ENCODE results near the gene TKTL1. TPM values are rescaled to one million over a fixed set of nuclear protein-coding genes. Genes with fewer than 3 reads are reported as not detected.

Gene TKTL1
- total RNA-seq, 1 donor from 2014 or later: 0.18 TPM

DNA sequence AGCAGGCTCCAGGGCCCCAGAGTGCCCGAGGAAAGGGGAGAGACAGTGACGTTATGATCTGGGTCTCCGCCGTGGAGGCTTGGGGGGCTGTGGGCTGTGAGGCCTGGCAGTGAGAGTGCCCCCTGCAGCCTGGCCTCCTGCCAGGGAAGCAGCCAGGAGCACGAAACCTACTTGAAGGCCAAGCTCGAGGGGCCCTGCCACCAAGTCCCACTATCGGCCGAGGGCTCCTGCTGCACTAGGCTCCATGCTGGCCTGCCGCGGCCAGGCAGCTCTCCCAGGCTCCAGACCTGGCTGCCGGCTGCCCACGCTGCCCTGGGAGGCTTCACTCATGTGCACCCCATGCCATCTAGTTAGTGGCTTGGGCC, 60.2 kb downstream of the TKTL1 start:
- intact Hi-C loops (cut with DNase I): no loop called here
- no peak for DNase-seq (ENCODE audit: low spot score)
- no peak for ATAC-seq

DNA sequence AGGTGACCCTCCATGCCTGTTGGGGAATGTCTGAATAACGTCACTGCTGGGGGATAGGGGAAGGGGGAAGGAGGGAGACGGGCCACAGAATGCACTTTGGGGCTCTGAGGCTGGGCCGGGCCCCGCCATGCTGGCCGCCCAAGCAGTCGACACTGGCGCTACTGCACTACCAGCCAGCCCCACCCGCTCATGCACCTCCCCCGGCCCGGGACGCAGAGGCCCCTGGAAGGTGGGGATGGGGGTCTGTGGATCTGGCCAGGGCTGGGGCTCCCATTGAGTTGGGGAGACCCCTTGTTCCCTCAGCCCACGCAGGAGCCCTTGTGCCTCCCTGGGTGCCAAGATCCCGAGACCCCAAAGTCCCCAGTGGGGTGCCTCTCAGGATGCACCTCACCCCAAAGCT, 61.0 kb downstream of the TKTL1 start:
- ATAC-seq (no peak), DNase-seq (ENCODE audit: low spot score) (no peak)
- intact Hi-C loops (cut with DNase I): no loop called here

DNA sequence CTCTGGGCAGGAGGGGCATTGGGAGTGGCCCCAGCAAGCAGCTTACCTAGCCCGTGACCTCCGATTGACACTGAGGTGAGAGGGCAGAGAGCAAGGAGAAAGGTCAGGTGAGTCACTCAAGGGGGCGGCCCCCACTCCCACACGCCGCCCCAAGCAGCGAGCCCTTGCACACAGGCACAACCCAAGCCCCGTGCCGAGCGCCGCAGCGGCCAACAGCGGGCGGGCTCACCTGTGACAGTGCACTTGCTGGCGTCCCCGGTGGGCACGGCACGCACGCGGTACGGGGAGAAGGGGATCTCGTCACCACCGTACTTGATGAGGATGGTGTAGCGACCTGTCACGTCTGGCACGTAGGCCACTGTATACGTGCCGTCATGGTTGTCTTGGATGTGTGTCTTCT, 61.6 kb downstream of the TKTL1 start:
- DNase-seq (ENCODE audit: low spot score) (no peak), ATAC-seq (no peak)
- intact Hi-C loops (cut with DNase I): no loop called here

DNA sequence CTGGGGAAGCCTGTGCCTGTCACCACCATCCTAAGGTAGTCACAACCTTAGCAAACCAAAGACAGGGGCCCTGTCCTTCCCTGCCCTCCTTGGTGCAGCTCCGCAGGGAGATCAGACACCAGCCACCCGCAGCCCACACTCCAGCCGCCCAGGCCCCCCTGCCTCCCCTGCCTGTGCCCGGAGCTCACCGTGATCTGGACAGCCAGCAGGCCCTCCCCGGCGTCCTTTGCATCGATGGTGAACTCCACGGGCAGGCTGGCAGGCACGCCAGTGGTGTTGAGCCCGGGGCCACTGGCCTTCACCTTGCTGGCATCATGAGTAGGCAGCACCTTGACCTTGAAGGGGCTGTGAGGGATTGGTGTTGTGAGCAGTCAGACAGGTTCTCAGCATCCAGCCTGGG, 62.4 kb downstream of the TKTL1 start:
- DNase-seq (ENCODE audit: low spot score): no peak
- intact Hi-C loops (cut with DNase I): no loop called here
- ATAC-seq: no peak

DNA sequence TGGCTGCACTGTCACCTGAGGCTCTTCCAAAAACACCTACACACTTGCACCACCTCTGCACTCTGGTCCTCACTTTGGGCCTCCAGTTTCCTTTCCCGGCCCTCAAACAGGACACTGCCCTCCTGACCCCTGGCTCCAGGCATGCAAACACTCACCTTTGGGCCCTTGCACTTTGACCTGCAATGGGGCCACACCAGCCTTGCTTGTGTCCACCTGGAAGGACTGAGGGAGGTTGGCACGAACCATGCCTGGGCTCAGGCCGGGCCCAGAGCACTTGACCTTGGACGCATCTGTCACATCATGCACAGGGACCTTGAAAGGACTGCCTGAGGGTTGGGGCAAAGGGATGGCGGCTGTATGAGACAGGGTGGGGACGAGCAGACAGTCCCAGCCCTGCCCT, 63.2 kb downstream of the TKTL1 start:
- DNase-seq (ENCODE audit: low spot score): no peak
- intact Hi-C loops (cut with DNase I): no loop called here
- no peak for ATAC-seq

DNA sequence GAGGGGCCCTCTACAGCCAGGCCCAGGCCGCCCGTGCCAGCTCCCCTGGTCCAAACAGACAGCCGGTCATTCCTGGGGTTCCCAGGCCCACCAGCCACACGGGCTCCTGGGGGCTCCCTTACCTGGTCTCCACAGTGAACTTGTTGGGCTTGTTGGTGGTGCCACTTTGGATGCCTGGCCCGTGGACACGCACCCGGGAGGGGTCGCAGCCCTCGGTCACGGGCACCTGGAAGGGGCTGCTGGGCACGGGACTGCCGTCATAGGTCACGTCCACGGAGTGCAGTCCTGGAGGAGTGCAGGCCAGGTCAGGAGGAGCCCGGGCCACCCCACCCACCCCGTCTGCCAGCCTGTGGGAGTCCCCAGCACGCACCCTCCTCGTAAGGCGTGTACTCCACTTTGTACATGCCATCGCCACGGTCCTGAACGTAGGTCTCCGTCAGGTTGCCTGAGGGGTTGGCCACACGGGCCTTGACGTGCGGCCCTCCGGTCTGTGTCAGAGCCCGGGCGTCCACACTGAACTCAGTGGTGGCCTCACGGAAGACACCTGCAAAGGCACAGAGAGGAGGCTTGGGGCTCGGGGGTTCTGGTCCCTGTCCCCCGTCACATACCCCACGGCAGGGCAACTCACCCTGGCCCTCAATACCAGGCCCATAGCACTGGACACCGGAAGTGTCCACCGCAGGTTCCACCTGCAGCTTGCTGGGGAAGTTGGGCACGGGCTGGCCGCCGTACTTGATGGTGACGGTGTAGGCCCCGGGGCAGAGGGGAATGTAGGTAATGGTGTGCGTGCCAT, 64.0 kb downstream of the TKTL1 start:
- no peak for ATAC-seq
- intact Hi-C loops (cut with DNase I): no loop called here
- no peak for DNase-seq (ENCODE audit: low spot score)

DNA sequence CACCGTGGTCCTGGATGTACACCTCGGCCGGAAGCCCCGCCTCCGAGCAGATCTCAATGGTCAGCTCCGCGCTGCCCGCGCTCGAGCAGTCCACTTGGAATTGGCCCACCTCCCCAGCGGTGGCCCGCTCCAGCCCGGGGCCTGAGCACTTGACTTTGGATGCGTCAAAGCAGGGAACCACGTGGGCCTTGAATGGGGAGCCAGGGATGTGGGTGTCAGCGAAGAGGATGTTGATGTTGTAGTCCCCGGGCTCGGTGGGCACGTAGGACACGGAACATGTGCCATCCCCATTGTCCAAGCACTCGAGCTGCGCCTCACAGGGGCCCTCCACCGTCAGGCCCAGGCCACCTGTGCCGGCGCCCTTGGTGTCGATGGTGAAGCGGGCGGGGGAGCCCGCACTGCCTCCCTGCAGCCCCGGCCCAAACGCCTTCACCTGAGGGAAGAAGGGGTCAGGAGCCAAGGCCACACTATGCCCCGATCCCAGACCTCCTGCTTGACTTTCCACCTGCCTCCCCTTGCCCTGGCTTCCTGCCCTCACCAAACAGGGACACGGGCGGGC, 64.6 kb downstream of the TKTL1 start:
- intact Hi-C loops (cut with DNase I): no loop called here
- ATAC-seq (no peak), DNase-seq (ENCODE audit: low spot score) (no peak)

DNA sequence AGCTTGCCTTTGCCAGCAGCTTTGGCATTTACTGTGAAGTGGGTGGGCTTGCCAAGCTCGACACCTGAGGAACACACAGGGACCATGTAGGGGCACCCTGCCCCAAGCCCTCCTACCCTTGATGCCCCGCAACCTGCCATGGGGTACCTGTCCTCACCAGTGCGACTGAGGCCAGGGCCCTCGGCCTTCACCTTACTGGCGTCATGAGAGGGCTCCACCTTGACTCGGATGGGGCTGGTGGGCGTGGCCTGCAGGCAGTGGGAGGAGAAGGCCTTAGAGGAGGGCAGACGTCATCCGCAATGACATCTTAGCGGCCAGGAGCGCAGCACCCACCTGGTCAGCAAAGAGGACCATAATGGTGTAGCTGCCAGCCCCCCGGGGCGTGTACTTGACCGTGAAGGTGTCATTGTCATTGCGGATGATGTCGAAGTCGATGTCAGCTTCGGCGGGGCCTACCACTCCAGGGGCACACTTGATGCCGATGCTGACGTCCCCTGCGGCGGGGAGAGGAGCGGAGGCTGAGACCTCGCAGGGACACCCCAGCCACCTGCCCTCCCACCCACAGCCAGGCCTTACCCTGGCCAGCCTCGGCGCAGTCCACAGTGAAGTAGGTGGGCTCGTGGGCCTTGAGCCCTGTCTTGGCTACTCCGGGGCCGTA, 66.6 kb downstream of the TKTL1 start:
- intact Hi-C loops (cut with DNase I): no loop called here
- ATAC-seq (no peak), DNase-seq (ENCODE audit: low spot score) (no peak)

DNA sequence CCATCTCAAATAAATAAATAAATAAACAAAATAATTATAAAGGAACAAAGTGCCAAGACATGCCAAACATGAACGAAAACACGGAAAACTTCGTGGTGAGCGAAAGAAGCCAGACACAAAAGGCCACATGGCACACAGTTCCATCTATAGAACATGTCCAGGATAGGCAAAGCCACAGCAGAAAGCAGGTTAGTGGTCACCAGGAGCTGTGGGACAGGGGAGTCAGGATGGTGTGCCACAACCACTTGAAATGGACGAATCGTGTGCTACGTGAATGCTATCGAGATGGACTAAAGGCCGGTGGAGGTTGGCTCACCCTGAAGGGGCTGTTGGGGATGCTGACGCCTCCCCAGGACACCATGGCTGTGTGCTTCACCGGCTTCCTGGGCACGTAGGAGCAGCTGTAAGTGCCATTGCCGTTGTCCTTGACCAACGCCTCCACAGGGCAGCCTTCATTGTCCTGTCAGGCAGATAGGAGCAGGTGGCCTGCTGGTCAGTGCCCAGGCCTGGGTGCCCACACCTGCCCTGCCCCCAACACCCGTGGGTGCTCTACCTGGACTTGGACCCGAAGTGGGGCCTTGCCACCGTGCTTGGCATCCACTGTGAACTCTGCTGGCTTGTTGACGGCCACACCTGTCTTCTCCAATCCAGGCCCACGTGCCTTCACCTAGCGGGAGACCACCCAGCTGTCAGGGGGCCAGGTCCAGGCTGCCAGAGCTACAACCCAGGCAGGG, 68.3 kb downstream of the TKTL1 start:
- DNase-seq (ENCODE audit: low spot score): no peak
- no peak for ATAC-seq
- intact Hi-C loops (cut with DNase I): no loop called here

DNA sequence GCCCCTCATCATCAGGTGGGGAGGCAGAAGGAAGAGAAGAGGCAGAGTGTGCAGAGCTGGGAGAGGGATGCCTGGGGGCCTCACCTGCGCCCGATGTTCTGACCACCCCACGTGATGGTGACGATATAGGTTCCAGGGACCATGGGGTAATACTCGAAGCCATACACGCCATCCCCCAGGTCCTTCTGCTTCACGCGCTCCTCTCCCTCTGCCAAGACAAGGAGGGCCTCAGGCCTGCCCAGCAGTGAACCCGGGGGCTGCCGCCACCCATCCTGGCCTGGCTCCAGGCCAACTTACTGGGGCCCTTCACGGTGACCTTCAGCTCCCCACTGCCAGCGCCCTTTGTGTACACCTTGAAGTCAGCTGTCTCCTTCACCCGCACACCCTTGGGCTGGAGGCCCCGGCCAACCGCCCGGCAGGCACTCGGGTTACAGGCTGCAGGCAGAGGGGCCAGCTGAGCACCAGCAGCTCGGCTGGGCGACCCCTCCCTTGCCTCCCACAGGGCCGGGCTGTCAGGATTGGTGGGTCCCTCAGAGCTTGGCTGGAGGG, 69.5 kb downstream of the TKTL1 start:
- ATAC-seq (no peak), DNase-seq (ENCODE audit: low spot score) (no peak)

DNA sequence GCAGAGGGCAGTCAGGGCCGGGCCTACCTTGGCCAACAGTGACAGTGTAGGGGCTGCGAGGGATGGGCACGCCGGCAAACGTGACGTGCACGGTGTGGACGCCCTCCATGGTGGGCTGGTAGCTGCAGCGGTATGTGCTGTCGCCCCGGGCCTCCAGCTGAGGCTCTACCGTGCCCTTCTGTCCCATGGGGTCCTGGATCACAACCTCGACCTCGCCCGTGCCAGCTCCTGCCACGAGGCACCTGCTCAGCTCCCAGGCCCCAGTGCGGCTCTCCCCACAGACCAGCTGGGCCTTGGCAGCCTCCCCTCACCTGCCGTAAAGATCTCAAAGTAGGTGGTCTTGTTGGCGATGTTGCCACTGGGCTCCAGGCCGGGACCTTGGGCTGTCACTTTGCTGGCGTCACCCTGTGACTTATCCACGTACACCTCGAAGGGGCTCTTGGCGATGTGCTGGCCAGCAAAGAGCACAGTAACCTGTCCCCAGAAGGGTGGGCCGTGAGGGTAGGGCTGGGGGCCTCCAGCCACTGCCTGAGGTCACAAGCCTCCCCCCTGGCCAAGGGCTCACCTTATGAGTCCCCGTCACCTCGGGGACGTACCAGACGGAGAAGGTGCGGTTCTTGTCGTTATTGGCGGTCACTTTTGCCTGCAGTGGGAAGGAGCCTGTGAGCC, 70.5 kb downstream of the TKTL1 start:
- DNase-seq (ENCODE audit: low spot score): no peak
- ATAC-seq: no peak

More for the DNA sequence above, 69.5 kb downstream of the TKTL1 start:
- intact Hi-C loops (cut with DNase I): no loop called here

DNA sequence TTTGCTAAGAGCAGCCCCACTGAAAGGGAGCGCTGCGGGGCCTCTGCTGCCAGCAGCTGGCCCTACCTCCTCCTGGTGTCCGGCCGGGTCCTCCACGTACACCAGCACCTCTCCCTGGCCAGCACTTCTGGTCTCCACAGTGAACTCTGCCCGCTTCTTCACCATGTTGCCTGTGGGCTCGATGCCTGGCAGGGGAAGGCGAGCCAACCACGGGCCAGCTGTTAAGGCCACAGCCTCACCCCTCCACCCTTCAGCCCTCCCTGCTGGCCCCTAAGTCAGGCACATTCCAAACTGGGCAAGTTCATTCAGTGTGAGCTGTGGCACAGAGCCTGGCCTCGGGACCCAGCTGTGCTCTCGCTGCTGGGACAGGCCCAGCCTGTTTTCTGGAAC, 71.1 kb downstream of the TKTL1 start:
- DNase-seq (ENCODE audit: low spot score) (no peak), ATAC-seq (no peak)
- intact Hi-C loops (cut with DNase I): no loop called here

More for the DNA sequence above, 70.5 kb downstream of the TKTL1 start:
- intact Hi-C loops (cut with DNase I): no loop called here

DNA sequence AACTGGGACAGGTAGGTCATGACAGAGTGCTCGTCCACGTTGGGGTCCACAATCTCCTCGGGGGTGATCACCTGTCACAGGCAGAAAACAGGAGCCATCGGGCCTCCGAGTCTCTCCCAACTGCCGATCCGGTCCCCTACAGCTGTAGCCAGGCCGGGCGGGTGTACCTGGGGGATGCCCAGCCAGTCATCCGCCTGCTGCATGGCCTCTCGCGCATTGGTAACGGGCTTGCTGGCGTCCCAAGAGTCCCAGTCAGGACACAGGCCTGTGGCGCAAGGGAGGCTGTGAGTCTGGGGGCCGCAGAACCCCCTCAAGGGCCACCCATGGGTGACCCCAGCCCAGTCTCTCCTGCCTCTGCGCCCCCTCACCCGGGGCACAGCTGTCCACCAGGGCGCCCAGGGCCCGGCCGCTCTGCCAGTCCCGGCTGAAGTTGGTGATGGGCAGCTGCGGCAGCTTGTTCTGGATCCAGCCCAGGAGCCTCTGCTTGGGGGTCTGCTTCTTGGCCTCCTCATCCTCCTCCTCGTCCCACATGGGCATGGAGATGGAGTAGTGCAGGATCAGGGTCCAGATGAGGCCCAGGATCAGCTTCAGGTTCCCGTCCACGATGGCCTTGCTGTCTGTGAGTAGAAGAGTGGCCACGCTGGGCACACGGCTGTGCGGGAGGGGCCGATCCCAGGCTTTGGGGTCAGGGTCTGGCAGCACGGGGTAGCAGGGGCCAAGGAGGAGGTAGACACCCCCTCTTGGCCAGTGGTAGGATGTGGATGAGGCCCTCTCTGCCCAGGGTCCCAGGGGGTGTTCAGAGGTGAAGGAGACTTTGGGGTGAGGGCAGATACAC, 72.1 kb downstream of the TKTL1 start:
- DNase-seq (ENCODE audit: low spot score) (no peak), ATAC-seq (no peak)
- intact Hi-C loops (cut with DNase I): no loop called here

DNA sequence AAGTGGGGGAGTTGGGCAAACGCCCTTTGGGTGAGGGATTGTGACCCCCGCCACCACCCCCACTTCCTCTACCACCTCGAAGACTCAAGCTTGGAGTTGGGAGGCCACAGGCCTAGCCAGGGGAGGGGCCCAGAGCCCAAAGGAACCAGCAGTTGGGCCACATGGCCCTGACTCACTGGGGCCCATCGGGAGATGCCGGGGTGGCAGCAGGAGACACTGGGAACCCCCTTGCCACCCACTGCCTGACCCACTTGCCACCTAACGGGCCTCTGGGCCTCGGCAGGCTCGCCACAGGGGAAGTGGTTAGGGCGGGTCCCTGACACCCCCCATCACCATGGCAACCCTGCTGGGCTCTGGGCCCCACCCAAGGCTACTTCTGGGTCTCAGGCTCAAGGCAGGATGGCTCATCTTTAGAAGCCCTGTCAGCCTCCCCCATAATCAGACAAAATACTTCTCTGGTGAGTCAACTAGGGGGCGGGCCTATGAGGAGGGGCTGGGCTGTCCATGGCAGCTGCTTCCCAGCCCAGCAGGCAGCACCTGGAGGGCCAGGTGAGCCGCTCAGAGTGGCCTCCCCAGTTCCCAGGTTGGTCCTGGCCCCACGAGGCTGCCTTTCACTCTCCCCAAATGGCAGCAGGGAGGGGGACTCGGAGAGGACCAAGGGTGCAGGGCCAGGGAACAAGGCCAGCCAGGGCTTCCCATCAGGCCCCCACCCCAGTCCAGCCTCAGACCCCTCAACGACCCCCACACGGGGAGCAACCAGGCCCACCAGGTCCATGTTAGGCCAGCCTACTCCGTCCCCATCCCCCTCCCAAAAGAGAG, 73.2 kb downstream of the TKTL1 start:
- ATAC-seq (peak; percentile 61), DNase-seq (ENCODE audit: low spot score) (peak; percentile 82)
- intact Hi-C loops (cut with DNase I): no loop called here

DNA sequence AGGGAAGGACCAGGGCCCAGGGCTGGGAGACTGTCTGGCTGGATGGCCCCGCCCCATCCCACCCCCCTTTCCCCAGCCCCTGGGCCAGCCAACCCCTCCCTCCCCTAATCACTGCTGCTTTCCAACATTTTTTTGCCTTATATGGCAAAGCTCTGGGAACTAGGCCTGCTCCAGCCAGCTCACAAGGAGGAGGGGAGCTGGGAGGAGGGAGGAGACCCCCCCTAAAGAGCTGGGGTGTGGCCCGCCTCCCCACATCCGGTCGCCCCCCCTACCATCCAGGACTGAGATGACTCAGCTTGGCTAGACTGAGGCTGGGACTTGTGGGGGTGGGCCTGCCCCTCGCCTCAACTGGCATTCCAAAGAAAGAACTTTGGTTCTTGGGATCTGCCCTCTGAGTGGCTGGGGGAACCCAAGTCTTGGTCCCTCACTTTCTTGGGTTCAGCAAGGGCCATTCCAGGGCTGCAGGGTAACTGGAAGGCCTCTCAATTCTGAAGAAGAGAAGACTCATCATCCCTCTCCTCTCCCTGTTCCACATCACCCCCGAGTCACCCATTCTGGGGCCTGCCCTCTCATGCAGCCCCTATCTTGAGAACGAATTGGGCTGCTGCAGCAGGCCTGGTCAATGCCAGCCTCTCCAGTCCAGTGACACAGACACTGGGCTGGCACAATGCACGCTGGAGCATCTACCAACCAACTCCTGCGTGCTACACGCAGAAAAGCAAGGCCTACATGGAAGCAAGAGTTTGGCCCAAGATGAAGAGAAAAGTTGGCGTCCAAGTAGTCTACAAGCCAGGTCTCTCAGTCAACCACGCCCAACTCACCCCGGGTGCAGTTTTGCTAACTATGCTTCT, 74.1 kb downstream of the TKTL1 start:
- ATAC-seq (peak; percentile 83), DNase-seq (ENCODE audit: low spot score) (peak; percentile 88)
- intact Hi-C loops (cut with DNase I): no loop called here

DNA sequence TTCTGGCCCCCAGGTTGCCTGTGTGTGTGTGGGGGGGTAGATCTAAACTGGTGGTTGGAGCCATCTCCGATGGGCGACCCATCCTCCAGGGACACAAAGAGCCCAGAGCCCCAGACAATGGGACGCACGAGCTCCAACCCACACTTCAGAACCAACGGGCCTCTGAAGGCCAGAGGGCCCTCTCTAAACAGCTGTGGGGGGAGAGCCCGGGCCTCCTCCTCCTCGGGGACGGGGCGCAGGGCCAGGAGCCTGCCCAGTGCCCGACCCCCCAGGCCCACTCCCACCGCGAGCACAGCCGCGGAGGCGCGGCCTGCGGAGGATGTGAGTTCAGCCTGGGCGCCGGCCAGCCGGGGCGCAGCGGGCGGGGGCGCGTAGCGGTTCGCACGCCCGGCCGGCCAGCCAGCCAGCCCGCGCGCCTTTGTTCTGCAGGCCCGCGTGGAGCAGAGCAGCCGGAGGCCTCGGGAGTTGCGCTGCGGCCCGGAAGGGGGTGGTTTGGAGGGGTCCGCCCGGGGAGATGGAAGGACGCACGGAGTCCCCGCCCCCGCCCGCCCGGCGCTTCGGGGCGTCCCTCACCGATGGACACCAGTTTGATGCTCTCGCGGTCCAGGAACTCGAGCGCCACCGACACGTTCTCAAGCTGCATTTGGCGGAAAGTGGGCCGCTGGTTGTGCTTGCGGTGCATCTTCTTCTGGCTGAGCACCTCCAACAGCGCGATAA, 74.9 kb downstream of the TKTL1 start:
- DNase-seq (ENCODE audit: low spot score): no peak
- no peak for ATAC-seq
- intact Hi-C loops (cut with DNase I): no loop called here
